Body of pancreas (tissue), 4 donors: Measurements from ENCODE around the gene TCOF1.

Experiments
- POLR2A ChIP-seq, 3 donors: fragments of 450-650 bp; IDR thresholded peaks; one replicate each; pipeline ENCODE4 v1.6.1; 2016; ENCODE audit warnings: antibody characterized with exemption in 3 of 3, mild to moderate bottlenecking in 2 of 3
- TF ChIP-seq, protein P1 (sequence below), 7 experiments: fragments of 450-650 bp in 4 of 7; fragments of 200-600 bp in 3 of 7; sonication (generic) in 3 of 7; IDR thresholded peaks; one replicate each; pipeline ENCODE4 v1.5.1; 2016 to 2019; ENCODE audit warnings: antibody characterized with exemption in 7 of 7

- TF ChIP-seq, protein P1, sequence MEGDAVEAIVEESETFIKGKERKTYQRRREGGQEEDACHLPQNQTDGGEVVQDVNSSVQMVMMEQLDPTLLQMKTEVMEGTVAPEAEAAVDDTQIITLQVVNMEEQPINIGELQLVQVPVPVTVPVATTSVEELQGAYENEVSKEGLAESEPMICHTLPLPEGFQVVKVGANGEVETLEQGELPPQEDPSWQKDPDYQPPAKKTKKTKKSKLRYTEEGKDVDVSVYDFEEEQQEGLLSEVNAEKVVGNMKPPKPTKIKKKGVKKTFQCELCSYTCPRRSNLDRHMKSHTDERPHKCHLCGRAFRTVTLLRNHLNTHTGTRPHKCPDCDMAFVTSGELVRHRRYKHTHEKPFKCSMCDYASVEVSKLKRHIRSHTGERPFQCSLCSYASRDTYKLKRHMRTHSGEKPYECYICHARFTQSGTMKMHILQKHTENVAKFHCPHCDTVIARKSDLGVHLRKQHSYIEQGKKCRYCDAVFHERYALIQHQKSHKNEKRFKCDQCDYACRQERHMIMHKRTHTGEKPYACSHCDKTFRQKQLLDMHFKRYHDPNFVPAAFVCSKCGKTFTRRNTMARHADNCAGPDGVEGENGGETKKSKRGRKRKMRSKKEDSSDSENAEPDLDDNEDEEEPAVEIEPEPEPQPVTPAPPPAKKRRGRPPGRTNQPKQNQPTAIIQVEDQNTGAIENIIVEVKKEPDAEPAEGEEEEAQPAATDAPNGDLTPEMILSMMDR (IDR thresholded peaks at IDR 0.05), result no peak
- no peak for TF ChIP-seq POLR2A (IDR thresholded peaks at IDR 0.05)
Measured at GRCh38 chr5:150352244-150353031, 5.1 kb upstream of the TCOF1 start.
